MM.1S (cell line): ENCODE results near the gene FAM47E.

Source experiments
- EZH2 ChIP-seq: fragments of 300-600 bp; sonication (generic); optimal IDR thresholded peaks from 2 replicates; pipeline ENCODE3; 2017; ENCODE audit warnings: low read depth, mild to moderate bottlenecking, antibody characterized with exemption, low read length, mixed read lengths
- TF ChIP-seq, protein P1 (sequence below): fragments of 300-600 bp; sonication (generic); IDR thresholded peaks from 2 replicates; pipeline ENCODE4 v1.5.1; 2016; ENCODE audit warnings: antibody characterized with exemption, low read length, mixed read lengths

DNA sequence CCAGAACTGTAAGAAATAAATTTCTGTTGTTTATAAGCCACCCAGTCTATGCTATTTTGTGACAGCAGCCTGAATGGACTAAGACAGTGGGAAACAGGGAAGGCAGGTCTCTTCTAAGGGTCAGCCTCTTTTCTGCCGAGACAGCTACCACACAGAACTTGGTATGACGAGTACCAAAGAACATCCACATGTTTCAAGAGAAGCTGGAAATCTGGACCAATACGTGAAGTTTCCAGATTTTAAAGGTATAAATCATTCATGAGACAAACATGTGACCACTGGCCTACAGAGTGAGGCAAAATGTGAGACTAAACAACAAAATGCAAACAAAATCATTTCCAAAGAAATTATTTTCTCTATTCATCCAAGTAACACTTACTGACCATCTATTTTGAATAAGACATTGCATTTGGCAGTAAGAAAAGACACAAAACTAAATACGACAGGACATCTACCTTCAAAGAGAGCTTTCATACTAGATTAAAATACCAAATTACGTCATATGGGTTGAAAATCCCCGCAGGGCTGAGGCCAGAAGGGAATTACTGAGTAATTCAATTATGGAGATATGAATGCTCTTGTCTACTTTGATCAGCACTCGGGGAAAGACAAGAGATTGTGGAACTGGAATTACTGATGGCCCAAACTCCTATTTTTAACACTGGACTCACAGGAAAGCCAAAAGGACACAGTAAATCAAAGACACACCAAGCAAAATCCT lies 45.1 kb upstream of the FAM47E start:
- TF ChIP-seq, protein P1, sequence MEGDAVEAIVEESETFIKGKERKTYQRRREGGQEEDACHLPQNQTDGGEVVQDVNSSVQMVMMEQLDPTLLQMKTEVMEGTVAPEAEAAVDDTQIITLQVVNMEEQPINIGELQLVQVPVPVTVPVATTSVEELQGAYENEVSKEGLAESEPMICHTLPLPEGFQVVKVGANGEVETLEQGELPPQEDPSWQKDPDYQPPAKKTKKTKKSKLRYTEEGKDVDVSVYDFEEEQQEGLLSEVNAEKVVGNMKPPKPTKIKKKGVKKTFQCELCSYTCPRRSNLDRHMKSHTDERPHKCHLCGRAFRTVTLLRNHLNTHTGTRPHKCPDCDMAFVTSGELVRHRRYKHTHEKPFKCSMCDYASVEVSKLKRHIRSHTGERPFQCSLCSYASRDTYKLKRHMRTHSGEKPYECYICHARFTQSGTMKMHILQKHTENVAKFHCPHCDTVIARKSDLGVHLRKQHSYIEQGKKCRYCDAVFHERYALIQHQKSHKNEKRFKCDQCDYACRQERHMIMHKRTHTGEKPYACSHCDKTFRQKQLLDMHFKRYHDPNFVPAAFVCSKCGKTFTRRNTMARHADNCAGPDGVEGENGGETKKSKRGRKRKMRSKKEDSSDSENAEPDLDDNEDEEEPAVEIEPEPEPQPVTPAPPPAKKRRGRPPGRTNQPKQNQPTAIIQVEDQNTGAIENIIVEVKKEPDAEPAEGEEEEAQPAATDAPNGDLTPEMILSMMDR, result no peak
- no peak for TF ChIP-seq EZH2
